Left ventricle myocardium superior (tissue), 1 donor: ENCODE results near the gene OTX2. TPM values are rescaled to one million over a fixed set of nuclear protein-coding genes. Genes with fewer than 3 reads are reported as not detected.

Experiments
- total RNA-seq: library from RNA; stranded (reverse); fragmentation: NEBNext Ultra II Directional; extraction: Animal tissue kit (Norgen Biotek cat#: 25700); gene quantifications from one replicate; pipeline ENCODE4 v1.2.1, GENCODE V29; 2021
- donor health status: DM: no; HTN: yes; CAD: no; lungs with severe emphysema.

The OTX2 gene
- total RNA-seq, 1 donor from 2014 or later, result not detected

Other genes with a start within 250 kb of the OTX2 start
- gene TMEM260, start 230.7 kb downstream of the OTX2 start, total RNA-seq, result 6.6 TPM